Calu3 (cell line): Measurements from ENCODE around the gene OCA2. TPM values are rescaled to one million over a fixed set of nuclear protein-coding genes. Genes with fewer than 3 reads are reported as not detected.
A peak's percentile ranks its signal among the peaks of the same experiment; 100 is the strongest.
"Not testable (repeated sequence)": the region's sequence is repeated elsewhere in the genome, so short reads cannot be mapped to it uniquely, and the experiment has no call there.

Source experiments
- Bru-seq: library from RNA; stranded (reverse); fragments of 400-500 nt; gene quantifications from one replicate; lab custom pipeline; 2021; lab: Mats Ljungman, UMichigan
- BruChase-seq, 2 experiments: library from RNA; stranded (reverse); fragments of 400-500 nt; gene quantifications; one replicate each; lab custom pipeline; 2021; lab: Mats Ljungman, UMichigan
- BruUV-seq: library from RNA; stranded (reverse); fragments of 400-500 nt; replicated peaks from 2 replicates; lab custom pipeline; 2021; lab: Mats Ljungman, UMichigan
- CTCF ChIA-PET: fragments of 300-600 bp; sonication (Branson Sonifier 250); formaldehyde crosslinking; loops from one replicate; lab custom pipeline; 2022; ENCODE audit warnings: antibody characterized with exemption; lab: Charles Lee
- DNase-seq: peaks from one replicate; pipeline ENCODE4 v3.0.0; 2022
- H3K27ac Mint-ChIP-seq: one replicate; pipeline ENCODE4 v1.8.0; 2022; ENCODE audit warnings: mixed read lengths; ENCODE audit not compliant: unreplicated experiment
- H3K27me3 Mint-ChIP-seq: one replicate; pipeline ENCODE4 v1.8.0; 2022; ENCODE audit warnings: mixed read lengths; ENCODE audit not compliant: unreplicated experiment
- H3K36me3 Mint-ChIP-seq: one replicate; pipeline ENCODE4 v1.8.0; 2022; ENCODE audit warnings: mild to moderate bottlenecking, moderate library complexity, mixed read lengths; ENCODE audit not compliant: insufficient read depth, unreplicated experiment
- H3K4me1 Mint-ChIP-seq: one replicate; pipeline ENCODE4 v1.8.0; 2022; ENCODE audit warnings: mild to moderate bottlenecking, low read depth, mixed read lengths; ENCODE audit not compliant: unreplicated experiment
- H3K4me3 Mint-ChIP-seq: one replicate; pipeline ENCODE4 v1.8.0; 2022; ENCODE audit warnings: mild to moderate bottlenecking, low read depth, moderate library complexity, mixed read lengths; ENCODE audit not compliant: unreplicated experiment
- H3K9me3 Mint-ChIP-seq: one replicate; pipeline ENCODE4 v1.8.0; 2022; ENCODE audit warnings: low read depth, mixed read lengths; ENCODE audit not compliant: unreplicated experiment
- intact Hi-C: fragments of 100-400 bp; cut with micrococcal nuclease; formaldehyde crosslinking; loops from one replicate; pipeline ENCODE4 v1.10.0; 2022; ENCODE audit not compliant: unreplicated experiment
- long read RNA-seq: library from polyadenylated mRNA; stranded (forward); transcript quantifications from one replicate; pipeline ENCODE4 v2.0.0, GENCODE V29; 2022
- total RNA-seq: library from RNA; stranded (reverse); gene quantifications from 2 replicates; pipeline ENCODE4 v1.2.3, GENCODE V29; 2022
- TF ChIP-seq, protein P1 (sequence below): fragments of 200-600 bp; IDR thresholded peaks from one replicate; pipeline ENCODE4 v1.8.0; 2022; ENCODE audit warnings: antibody characterized with exemption; ENCODE audit not compliant: unreplicated experiment

OCA2 gene
- total RNA-seq (not detected in 2 replicates), Bru-seq, nascent RNA (percentile 1 among the genes with signal in this experiment), BruChase-seq, experiment 1, labeled RNA remaining after a 6-hour chase (percentile 0 among the genes with signal in this experiment), BruChase-seq, experiment 2, labeled RNA remaining after a 2-hour chase (percentile 0 among the genes with signal in this experiment)
- long read RNA-seq = 0 reads

DNA sequence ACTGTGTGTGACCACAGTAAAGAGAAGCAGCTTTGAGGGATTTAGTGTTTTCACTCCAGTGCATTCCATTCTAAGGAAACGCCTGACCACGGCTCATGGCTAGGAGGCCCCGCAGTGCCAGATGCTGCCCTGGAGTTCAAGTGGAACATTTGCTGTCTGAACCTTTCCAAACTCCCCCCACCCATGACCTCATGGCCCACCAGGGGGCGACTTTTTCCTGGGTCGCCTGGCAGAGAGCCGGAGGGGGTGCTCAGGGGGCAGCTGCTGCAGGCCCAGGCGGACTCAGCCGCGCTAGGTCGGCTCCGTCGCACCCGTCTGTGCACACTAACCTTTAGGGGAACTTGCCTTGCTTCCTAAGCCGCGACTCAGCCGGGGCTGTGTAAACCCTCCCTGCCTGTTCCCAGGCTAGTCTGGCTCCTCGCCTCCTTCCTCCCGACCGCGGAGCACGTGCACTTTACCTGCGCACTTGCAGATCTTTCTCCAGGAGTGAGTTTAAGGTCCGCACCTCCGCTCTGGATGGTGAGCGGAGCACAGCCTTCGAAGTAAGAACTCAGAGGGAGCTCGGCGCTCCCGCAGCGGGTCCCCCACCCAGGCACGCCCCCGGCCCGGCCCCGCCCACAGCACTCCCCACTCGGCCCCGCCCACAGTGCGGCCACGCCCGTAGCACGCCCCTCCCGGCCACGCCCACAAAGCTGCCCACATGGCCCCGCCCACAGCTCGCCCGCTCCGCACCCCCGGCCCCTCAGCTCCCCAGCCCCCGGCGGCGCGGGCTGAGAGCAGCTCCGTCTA is at the start of gene OCA2:
Gene OCA2 (minus strand): TSS at position 550 of the 789 bp plus-strand sequence. CDS start 17,441 bp downstream, outside the sequence.
- intact Hi-C loops = no loop called here
- no TSS peak for BruUV-seq
- Mint-ChIP-seq H3K27me3 (peaks cover 15% of the 10 kb centered on the region), H3K9me3 (no peaks in the 10 kb centered on the region), H3K36me3 (no peaks in the 10 kb centered on the region), H3K4me3 (no peak within 1 kb of the TSS), H3K27ac (no peak within 1 kb of the TSS), H3K4me1 (no peaks in the 10 kb centered on the region)
- TF ChIP-seq, protein P1, sequence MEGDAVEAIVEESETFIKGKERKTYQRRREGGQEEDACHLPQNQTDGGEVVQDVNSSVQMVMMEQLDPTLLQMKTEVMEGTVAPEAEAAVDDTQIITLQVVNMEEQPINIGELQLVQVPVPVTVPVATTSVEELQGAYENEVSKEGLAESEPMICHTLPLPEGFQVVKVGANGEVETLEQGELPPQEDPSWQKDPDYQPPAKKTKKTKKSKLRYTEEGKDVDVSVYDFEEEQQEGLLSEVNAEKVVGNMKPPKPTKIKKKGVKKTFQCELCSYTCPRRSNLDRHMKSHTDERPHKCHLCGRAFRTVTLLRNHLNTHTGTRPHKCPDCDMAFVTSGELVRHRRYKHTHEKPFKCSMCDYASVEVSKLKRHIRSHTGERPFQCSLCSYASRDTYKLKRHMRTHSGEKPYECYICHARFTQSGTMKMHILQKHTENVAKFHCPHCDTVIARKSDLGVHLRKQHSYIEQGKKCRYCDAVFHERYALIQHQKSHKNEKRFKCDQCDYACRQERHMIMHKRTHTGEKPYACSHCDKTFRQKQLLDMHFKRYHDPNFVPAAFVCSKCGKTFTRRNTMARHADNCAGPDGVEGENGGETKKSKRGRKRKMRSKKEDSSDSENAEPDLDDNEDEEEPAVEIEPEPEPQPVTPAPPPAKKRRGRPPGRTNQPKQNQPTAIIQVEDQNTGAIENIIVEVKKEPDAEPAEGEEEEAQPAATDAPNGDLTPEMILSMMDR = no peak
- CTCF ChIA-PET = no interaction called here
- no peak for DNase-seq

DNA sequence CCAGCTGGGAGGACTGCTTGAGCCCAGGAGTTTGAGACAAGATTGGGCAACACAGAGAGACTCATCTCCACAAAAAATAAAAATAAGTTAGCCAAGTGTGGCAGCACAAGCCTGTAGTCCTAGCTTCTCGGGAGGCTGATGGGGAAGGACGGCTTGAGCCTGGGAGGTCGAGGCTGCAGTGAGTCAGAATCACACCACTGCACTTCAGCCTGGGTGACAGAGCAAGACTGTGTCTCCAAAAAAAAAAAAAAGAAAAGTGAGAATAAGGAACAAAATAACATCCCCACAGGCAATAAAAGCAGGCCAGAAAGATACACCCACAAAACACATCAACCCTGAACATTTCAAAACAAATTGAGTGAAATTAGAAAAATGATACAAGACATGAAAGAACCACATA is 48.7 kb upstream of the OCA2 start:
- TF ChIP-seq, protein P1 = no peak
- Mint-ChIP-seq H3K4me3 (no peak overlapping the region), H3K4me1 (no peaks in the 10 kb centered on the region), H3K27me3 (no peaks in the 10 kb centered on the region), H3K36me3 (no peaks in the 10 kb centered on the region), H3K27ac (no peak overlapping the region), H3K9me3 (peaks cover 2% of the 10 kb centered on the region)
- CTCF ChIA-PET = interaction anchor here (0.7 kb wide), 1 partner anchor 43 kb away, joined by 3 read pairs; no protein-coding TSS in a partner anchor
- DNase-seq = no peak
- intact Hi-C loops = no loop called here
- no TSS peak for BruUV-seq

DNA sequence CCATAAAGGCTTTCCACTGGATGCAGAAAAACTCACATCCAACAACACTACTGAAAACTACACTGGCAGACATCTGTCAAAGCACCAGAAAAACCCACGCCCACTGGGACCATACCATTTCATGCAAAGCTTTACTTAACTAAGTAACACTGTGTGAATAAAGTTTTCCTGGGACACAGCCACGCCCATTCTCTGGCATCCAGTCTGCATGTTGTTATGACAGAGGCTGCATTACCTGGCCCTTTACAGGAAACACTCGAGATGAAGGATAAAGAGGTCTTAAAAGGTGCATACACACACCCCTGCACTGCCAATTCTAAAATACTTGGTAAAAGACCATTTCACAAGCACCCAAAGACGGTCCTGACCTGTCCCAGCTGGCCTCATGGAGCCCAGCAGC is 46.3 kb upstream of the OCA2 start:
- H3K27me3 Mint-ChIP-seq, H3K27ac Mint-ChIP-seq, DNase-seq, H3K4me3 Mint-ChIP-seq, H3K36me3 Mint-ChIP-seq, CTCF ChIA-PET, H3K9me3 Mint-ChIP-seq, intact Hi-C loops, BruUV-seq, H3K4me1 Mint-ChIP-seq: not testable (repeated sequence)

DNA sequence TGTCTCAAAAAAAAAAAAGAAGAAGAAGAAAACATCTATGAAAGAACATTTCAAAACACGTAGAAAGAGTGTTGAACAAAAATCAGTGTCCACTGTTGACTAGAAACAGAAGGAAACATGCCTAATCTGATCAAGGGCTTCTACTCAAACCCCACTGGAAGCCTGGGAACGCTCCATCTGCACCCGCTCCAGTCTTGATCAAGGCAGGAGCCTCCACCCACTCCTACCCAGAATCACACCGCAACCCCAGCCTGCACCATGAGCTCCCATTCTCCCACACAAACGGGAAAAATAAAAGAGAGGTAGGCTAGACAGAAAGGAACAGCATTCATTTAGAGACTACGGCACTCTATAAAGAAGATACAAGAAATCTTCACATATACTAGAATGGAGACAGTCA is 40.9 kb upstream of the OCA2 start:
- no peaks in the 10 kb centered on the region for H3K36me3 Mint-ChIP-seq

DNA sequence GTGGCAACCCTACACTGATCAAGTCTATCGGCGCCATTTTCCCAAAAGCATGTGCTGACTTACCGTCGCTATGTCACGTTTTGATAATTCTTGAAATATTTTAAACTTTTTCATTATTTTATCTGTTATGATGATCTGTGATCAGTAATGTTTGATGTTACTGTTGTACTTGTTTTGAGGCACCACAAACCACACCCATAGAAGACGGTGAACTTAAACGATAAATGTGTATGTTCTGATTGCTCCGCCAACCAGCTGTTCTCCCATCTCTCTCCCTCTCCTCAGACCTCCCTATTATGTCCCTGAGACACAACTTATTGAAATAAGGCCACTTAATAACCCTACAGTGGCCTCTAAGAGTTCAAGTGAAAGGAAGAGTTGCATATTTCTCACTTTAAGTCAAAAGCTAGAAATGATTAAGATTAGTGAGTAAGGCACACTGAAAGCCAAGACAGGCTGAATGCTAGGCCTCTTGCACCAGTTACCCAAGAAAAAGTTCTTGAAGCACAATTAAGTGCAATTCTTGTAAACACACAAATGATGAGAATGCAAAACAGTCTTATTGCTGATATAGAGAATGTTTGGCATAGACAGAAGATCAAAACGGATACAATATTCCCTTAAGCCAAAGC is 38.4 kb upstream of the OCA2 start:
- H3K9me3 Mint-ChIP-seq, H3K36me3 Mint-ChIP-seq, H3K4me3 Mint-ChIP-seq, H3K27ac Mint-ChIP-seq, H3K4me1 Mint-ChIP-seq, BruUV-seq, DNase-seq, H3K27me3 Mint-ChIP-seq, CTCF ChIA-PET, intact Hi-C loops: not testable (repeated sequence)

More for the DNA sequence above, 40.9 kb upstream of the OCA2 start:
- TF ChIP-seq, protein P1 = no peak
- no peak overlapping the region for H3K4me3 Mint-ChIP-seq
- DNase-seq = no peak
- no TSS peak for BruUV-seq
- CTCF ChIA-PET = no interaction called here
- intact Hi-C loops = no loop called here
- H3K4me1 Mint-ChIP-seq = no peaks in the 10 kb centered on the region
- H3K27ac Mint-ChIP-seq = no peak overlapping the region
- no peaks in the 10 kb centered on the region for H3K9me3 Mint-ChIP-seq
- H3K27me3 Mint-ChIP-seq = no peaks in the 10 kb centered on the region

DNA sequence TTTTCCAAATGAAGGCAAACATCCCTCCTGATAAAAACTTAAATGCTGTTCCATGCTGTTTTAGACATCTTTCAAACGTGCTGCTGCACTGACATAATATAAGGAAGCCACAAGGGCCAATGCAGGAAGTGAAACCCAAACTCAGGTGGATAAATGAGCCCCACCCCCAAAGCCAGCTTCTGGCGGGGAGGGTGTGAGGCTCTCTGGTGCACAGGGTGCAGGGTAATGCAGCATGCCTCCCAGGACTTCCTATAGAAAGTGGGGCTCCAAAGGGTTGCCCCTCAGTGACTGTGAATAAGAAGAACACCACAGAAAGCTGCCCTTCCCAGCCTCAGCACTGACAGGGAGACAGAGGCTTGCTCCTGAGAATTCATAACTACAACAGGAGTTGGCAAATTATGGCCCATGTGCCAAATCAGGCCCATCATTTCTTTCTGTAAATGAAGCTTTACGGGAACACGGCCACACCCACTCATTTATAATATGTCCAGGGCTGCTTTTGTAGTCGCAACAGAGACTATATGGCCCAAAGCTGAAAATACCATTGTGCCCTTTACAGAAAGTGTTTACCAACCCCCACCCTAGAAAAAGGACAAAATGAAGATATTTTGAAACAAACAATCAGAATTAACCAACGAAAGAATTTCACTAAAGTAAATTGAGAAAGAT is 37.3 kb upstream of the OCA2 start:
- H3K4me3 Mint-ChIP-seq, H3K4me1 Mint-ChIP-seq, DNase-seq, BruUV-seq, H3K36me3 Mint-ChIP-seq, H3K9me3 Mint-ChIP-seq, H3K27ac Mint-ChIP-seq, CTCF ChIA-PET, H3K27me3 Mint-ChIP-seq, intact Hi-C loops: not testable (repeated sequence)
